Activated T-cell treated with anti-CD3 and anti-CD28 coated beads, Interleukin-2, amount 50 U/mL, for 4 hours (primary cell): ENCODE data around the gene HYDIN. TPM values are rescaled to one million over a fixed set of nuclear protein-coding genes. Genes with fewer than 3 reads are reported as not detected.
A peak's percentile ranks its signal among the peaks of the same experiment; 100 is the strongest.
"Not testable (repeated sequence)": the region's sequence is repeated elsewhere in the genome, so short reads cannot be mapped to it uniquely, and the experiment has no call there.

Source experiments
- ATAC-seq, 2 donors: fragments of 200-7000 bp; cut with Tn5 transposase; one replicate each; pipeline ENCODE4 v1.10.0; 2021
- DNase-seq: peaks from one replicate; pipeline ENCODE4 v3.0.0-alpha.2; 2020
- H3K27me3 Mint-ChIP-seq: one replicate; pipeline ENCODE4 v1.8.0; 2021; ENCODE audit warnings: low read depth, mixed read lengths
- H3K36me3 Mint-ChIP-seq: one replicate; pipeline ENCODE4 v1.8.0; 2022; ENCODE audit warnings: mixed read lengths; ENCODE audit not compliant: insufficient read depth
- H3K4me1 Mint-ChIP-seq: one replicate; pipeline ENCODE4 v1.8.0; 2021; ENCODE audit warnings: low read depth, mixed read lengths
- H3K4me3 Mint-ChIP-seq: one replicate; pipeline ENCODE4 v1.8.0; 2021; ENCODE audit warnings: mild to moderate bottlenecking, moderate library complexity, mixed read lengths
- H3K9me3 Mint-ChIP-seq: one replicate; pipeline ENCODE4 v1.8.0; 2021; ENCODE audit warnings: mixed read lengths
- total RNA-seq, 3 donors: library from RNA; stranded (reverse); gene quantifications; one replicate each; pipeline ENCODE4 v1.2.1, GENCODE V29; 2021

The HYDIN gene
- total RNA-seq, 3 donors from 2014 or later: not detected

DNA sequence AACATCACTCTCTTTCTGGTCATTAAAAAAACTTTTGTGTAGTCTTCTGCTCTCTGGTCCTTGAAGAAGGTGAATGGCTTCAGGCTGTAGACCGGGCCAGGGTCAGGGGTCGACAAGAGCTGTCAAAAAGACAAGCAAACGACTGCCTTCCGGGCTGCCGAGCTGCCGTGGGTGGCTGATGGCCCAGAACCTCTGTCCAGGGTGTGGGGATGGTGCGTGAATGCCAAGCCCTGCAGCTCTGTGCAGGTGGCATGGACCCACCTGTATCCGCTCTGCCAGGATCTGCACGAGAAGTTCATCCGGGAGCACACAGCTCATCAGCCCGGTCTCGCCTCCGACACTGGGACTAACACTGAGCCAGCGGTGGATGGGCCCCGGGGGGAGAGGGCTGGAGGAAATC is 287.0 kb downstream of the HYDIN start:
- not testable (repeated sequence) for H3K27me3 Mint-ChIP-seq, H3K36me3 Mint-ChIP-seq, DNase-seq, ATAC-seq, H3K9me3 Mint-ChIP-seq, H3K4me1 Mint-ChIP-seq, H3K4me3 Mint-ChIP-seq

DNA sequence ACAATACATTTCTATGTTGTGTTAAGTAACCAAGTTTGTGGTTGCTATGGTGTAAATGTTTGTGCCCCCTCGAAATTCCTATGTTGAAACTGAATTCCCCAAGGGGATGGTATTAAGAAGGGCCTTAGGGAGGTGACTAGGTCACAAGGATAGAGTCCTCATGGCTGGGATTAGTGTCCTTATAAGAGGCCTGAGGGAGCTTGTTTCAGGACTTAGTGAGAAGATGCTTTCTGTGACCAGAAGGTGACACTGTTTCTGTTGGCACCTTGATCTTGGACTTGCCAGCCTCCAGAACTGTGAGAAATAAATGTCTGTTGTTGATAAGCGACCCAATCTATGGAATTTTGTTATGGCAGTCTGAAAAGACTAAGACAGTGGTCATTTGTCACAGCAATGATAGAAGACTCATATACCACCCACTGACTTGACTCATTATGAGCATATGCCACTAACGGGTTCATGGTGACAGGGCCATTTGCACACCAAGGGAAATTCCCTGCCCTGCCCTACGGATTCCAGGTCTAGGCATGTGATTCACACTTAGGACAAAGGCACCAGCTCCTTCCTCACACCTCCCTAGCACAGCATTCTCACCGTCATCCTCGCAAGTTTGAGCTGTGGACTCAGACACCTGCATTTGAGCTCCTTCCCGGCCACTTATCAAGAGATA is 290.7 kb downstream of the HYDIN start:
- H3K4me3 Mint-ChIP-seq, H3K27me3 Mint-ChIP-seq: not testable (repeated sequence)

DNA sequence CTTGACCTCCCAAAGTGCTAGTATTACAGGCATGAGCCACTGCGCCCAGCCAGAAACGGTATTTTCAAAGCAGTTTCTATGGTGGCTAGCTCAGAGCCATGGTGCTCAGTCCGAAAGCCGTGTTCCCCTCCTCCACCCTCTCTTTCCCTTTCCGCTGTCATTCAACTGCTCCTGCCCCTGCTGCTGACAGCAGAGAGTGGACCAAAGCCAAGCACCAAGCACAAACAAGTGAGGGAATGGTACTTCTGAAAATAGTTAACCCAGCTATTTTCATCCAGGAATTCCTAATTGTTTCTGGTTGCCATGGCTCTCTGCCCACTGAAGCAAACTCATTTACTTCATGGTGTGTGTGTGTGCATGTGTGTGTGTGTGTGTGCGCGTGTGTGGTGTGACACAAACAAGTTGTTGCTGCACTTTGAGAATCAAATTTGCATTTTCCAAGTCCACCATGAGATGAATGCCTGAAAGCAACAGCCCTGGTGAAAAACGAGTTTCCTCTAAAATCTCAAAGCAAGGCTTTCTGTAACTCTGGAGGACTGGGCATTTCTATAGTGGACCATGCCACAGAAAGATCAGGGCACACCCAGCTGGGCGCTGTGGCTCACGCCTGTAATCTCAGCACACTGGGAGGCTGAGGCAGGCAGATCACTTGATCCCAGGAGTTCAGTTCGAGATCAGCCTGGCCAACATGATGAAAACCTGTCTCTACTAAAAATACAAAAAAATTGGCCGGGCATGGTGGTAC is 293.6 kb downstream of the HYDIN start:
- not testable (repeated sequence) for H3K36me3 Mint-ChIP-seq, ATAC-seq, DNase-seq, H3K9me3 Mint-ChIP-seq, H3K27me3 Mint-ChIP-seq, H3K4me1 Mint-ChIP-seq, H3K4me3 Mint-ChIP-seq

More for the DNA sequence above, 290.7 kb downstream of the HYDIN start:
- not testable (repeated sequence) for H3K9me3 Mint-ChIP-seq, H3K36me3 Mint-ChIP-seq, DNase-seq, H3K4me1 Mint-ChIP-seq
- ATAC-seq: peak; percentile 62 to 70

DNA sequence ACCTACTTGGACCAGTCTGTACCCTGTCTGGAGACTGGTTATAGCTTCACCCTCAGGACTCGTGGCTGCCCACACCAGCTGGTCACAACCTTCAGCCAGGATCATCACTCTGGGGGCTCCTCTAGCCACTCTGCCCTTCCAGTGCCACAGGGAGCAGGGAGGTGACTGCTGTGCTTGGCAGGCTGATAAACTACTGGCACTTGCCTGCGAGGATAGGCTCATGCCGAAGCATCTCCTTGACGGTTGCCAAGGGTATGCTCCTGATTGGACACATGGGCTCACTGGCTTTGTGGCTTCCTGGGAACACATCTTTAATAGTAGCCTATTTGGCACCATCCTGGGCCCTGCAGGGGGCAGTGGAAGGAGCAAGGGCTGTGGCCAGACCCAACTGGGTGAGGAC is 295.2 kb downstream of the HYDIN start:
- not testable (repeated sequence) for H3K27me3 Mint-ChIP-seq, ATAC-seq, H3K4me3 Mint-ChIP-seq, H3K36me3 Mint-ChIP-seq, DNase-seq, H3K9me3 Mint-ChIP-seq, H3K4me1 Mint-ChIP-seq

DNA sequence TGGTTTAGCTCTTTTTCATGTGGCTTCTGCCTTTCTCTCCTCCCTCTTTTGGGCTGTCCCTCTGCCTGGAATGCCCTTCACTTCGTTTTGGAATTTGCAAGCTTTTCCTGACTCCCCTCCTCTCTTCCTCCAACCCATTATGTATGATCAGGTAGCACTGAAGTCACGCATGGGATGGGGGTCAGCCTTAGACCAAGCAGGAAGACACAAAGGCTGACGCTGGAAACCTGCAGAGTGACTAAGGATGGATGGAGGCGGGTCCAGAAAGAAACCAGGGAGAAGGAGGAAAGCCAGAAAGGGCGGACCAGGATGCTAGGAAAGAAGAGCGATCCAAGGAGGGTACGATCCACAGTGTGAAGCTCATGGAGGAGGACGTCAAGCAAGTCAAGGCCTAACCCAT is 296.8 kb downstream of the HYDIN start:
- not testable (repeated sequence) for H3K4me1 Mint-ChIP-seq, H3K9me3 Mint-ChIP-seq, H3K4me3 Mint-ChIP-seq, DNase-seq, H3K36me3 Mint-ChIP-seq, H3K27me3 Mint-ChIP-seq, ATAC-seq

DNA sequence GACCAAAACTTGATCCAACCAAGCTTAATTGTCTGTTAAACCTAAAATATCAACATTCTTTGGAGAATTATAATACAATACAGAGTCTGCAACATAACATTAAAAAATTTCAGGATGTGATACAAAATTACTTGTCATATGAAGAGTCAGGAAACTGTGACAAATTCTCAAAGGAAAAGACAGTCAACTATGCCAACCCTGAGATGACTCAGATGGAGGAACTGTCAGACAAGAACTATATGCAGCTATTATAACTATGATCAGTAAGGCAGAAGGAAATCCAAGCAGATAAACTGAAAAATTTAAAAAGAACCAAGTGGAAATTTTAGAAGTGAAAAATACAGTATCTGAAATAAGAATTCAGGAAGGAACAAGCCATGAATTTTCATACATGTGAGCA is 299.8 kb downstream of the HYDIN start:
- ATAC-seq: not testable (repeated sequence)

DNA sequence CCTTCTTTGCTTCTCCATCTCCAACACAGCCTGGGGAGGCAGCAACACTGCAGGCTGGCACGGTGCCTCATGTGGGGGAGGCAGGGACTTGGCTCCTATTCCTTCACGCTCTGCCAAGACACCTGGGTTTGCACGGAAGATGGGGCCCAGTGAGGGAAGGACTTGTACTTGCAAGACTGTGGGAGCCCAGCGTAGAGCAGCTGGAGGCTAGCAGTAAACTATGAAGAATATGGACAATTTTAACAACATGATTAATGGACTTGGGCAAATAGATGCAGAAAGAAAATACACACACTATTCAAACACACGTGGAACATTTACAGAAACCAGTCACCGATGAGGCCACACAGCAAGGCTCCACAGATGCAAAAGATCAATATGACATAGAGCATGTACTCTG is 308.4 kb downstream of the HYDIN start:
- not testable (repeated sequence) for H3K4me1 Mint-ChIP-seq, H3K36me3 Mint-ChIP-seq, DNase-seq, H3K27me3 Mint-ChIP-seq, H3K4me3 Mint-ChIP-seq, ATAC-seq, H3K9me3 Mint-ChIP-seq

More for the DNA sequence above, 299.8 kb downstream of the HYDIN start:
- H3K4me1 Mint-ChIP-seq, DNase-seq, H3K9me3 Mint-ChIP-seq, H3K36me3 Mint-ChIP-seq, H3K4me3 Mint-ChIP-seq, H3K27me3 Mint-ChIP-seq: not testable (repeated sequence)

DNA sequence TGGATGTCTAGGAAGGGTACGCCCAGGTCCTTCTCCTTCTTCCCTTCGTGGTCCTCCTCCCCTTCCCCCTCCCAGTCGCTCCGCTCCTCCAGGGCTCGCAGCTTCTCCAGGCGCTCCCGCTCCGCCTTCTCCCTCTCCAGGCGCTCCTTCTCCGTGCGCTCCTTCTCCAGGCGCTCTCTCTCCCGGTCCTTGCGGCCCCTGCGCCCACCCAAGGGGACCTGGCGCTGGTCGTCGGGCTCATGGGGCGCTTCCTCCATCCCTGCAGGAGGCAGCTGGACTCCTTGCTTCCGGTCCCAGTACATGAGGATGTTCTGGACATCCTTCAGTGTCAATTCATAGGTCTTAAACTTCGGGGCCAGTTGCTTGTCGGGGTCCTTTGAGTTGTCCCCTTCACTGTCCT is 309.9 kb downstream of the HYDIN start:
- H3K36me3 Mint-ChIP-seq, DNase-seq, H3K27me3 Mint-ChIP-seq, H3K4me1 Mint-ChIP-seq, H3K4me3 Mint-ChIP-seq, ATAC-seq, H3K9me3 Mint-ChIP-seq: not testable (repeated sequence)

DNA sequence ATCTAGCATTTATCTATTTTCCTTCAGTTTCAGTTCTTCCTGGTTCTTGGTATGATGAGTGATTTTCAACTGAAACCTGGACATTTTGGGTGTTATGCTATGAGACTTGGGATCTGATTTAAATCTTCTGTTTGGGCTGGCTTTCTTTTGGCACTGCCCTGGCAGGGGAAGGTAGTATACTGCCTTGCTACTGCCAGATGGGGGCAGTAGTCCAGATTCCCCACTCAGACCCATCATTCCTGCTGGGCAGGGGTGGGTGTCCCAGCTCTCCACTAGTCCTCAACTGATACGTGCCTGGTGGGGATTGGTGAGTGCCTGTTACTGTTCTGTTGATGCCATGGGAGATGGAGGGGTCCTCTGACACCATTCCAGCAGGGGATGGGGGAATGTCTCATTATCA is 342.3 kb downstream of the HYDIN start:
- not testable (repeated sequence) for H3K27me3 Mint-ChIP-seq, DNase-seq, H3K36me3 Mint-ChIP-seq, H3K4me1 Mint-ChIP-seq, H3K9me3 Mint-ChIP-seq, H3K4me3 Mint-ChIP-seq, ATAC-seq

DNA sequence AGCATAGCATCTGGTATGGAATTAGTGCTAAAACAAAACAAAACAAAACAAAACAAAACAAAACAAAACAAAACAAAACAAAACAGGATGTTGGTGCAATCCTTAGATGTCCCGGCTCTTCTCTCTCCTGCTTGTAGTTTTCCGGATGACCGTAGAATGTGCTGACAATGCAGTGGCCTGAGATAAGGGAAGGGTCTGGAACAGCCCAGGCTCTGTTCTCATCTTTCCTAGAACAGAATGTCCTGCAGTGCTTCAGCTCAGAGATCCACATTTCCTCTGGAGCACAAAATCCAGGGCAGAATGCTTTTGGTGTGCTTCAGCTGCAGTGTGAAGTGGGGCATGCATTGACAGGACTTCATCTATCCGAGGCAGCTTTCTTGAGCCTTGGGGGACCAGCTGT is 345.9 kb downstream of the HYDIN start:
- H3K9me3 Mint-ChIP-seq, ATAC-seq, H3K27me3 Mint-ChIP-seq, DNase-seq, H3K4me1 Mint-ChIP-seq, H3K36me3 Mint-ChIP-seq, H3K4me3 Mint-ChIP-seq: not testable (repeated sequence)

DNA sequence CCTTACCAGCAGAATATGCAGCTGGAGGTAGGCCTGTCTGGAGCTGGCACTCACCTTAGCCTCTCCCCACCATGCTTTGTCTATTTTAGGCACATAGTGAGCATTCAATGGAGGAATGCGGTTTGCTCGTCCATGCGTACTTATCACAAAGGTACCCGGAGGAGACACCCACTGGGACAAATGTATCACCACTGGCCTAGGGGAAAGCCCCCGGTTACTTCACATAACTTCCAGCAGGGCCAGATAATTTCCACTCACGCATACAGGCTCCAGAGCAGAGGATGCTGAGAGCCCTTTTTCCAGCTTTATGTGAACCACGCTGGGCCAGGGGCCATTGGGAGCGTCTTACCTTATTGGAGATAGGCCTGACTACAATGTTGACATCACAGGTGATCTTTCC is 348.2 kb downstream of the HYDIN start:
- not testable (repeated sequence) for H3K9me3 Mint-ChIP-seq, H3K4me3 Mint-ChIP-seq, ATAC-seq, DNase-seq, H3K36me3 Mint-ChIP-seq, H3K27me3 Mint-ChIP-seq, H3K4me1 Mint-ChIP-seq

DNA sequence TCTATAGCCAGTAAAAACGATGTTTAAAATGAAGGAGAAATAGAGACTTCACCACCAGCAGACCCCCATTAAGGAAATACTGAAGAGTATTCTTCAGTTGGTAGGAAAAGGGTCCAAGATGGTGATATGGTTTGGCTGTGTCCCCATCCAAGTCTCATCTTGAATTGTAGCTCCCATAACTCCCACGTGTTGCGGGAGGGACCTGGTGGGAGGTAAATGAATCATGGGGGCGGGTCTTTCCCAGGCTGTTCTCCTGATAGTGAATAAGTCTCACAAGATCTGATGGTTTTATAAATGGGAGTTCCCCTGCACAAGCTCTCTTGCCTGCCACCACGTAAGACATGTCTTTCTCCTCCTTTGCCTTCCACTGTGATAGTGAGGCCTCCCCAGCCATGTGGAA is 352.6 kb downstream of the HYDIN start:
- ATAC-seq, H3K9me3 Mint-ChIP-seq, DNase-seq, H3K27me3 Mint-ChIP-seq, H3K4me1 Mint-ChIP-seq, H3K36me3 Mint-ChIP-seq, H3K4me3 Mint-ChIP-seq: not testable (repeated sequence)

DNA sequence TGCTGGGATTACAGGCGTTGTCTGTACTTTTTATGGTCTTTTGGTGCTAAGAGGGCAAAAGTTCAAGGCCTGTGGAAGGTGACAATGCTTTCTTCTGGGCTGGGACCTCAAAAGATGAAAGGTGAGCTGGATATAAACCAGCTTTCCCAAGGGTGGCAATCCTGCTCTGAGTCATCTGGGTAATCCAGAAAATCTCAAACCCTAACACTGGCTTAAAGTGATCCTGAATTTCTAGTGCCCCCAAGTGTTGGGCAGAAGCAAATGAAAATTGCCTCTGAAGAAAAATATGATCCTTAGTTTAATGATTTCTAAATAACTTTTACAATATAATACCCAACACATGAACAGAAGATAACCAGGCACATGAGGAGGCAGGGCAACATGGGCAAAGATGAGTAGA is 354.1 kb downstream of the HYDIN start:
- not testable (repeated sequence) for H3K4me3 Mint-ChIP-seq, ATAC-seq, H3K9me3 Mint-ChIP-seq, H3K4me1 Mint-ChIP-seq, H3K36me3 Mint-ChIP-seq, H3K27me3 Mint-ChIP-seq, DNase-seq

DNA sequence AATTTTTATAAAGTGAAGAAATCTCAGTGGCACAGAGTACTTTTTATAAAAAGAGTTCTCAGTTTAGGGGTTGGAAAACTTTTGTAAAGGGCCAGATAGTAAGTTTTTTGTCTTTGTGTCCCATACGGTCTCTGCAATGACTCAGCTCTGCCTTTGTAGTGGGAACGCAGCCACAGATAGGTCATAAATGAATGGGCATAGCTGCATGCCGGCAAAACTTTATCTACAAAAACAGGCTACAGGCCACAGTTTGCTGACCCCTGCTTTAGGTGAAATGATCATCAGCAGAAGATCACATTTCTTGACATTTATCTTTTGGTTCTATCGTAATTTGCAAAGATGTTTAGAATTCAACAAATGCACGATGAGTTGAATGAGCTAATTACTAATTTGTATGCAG is 365.8 kb downstream of the HYDIN start:
- DNase-seq, H3K9me3 Mint-ChIP-seq, H3K27me3 Mint-ChIP-seq, ATAC-seq, H3K36me3 Mint-ChIP-seq, H3K4me1 Mint-ChIP-seq, H3K4me3 Mint-ChIP-seq: not testable (repeated sequence)

DNA sequence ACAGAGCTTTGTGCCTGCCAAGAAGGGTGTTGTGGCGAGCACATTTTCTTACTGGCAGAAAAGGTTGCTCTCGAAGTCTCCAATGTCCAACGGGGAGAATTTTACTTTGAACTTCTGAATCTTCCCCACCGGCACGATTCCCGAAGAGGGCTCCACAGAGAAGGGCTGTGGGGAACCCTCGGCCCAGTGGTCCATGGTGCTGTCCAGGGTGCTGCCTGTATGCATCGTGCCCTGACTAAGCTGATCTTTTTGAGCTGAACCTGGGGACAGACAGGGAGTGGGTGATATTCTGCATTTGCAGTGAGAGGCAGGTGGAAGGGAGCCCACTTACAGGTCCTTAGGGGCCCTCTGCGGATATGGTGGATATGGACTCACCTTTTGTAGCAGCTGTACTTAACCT is 368.5 kb downstream of the HYDIN start:
- DNase-seq, H3K36me3 Mint-ChIP-seq, H3K9me3 Mint-ChIP-seq, ATAC-seq, H3K4me3 Mint-ChIP-seq, H3K4me1 Mint-ChIP-seq, H3K27me3 Mint-ChIP-seq: not testable (repeated sequence)
